Measurements from ENCODE around the gene CEP192.

DNA sequence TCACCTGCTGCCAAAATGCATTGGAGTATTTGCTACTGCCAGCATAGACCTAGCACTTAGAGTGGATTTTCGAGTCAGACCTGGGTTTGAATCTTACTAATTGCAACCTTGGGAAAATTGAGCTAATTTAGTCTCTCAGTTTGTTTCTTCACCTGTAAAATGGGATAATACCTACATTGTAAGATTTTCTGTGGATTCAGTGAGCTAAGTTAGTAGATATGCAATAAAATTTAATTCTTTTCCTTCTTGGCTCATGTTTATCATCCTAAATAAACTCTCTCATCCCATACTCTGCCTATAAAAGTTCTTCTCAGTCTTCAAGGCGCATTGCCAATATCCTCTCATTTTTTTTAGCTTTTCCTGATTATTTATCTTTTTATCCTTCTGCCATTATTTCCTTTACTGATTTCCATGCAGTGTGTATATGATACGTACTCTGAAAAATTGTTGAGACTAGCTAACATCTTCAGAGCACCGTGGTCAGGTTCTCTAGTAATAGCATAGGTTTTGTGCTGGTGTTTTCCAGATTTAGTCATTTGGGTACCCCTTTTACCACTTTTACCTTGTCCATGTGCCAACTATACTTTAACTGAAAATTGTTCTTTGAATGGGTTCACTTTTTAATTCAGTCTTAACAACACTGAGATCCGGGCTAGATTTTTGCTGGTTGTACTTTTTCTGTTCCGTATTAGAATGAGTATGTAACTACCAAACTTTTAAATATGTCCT is 7.3 kb downstream of the CEP192 start:
- TF ChIP-seq, protein P1, sequence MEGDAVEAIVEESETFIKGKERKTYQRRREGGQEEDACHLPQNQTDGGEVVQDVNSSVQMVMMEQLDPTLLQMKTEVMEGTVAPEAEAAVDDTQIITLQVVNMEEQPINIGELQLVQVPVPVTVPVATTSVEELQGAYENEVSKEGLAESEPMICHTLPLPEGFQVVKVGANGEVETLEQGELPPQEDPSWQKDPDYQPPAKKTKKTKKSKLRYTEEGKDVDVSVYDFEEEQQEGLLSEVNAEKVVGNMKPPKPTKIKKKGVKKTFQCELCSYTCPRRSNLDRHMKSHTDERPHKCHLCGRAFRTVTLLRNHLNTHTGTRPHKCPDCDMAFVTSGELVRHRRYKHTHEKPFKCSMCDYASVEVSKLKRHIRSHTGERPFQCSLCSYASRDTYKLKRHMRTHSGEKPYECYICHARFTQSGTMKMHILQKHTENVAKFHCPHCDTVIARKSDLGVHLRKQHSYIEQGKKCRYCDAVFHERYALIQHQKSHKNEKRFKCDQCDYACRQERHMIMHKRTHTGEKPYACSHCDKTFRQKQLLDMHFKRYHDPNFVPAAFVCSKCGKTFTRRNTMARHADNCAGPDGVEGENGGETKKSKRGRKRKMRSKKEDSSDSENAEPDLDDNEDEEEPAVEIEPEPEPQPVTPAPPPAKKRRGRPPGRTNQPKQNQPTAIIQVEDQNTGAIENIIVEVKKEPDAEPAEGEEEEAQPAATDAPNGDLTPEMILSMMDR (optimal IDR thresholded peaks at IDR 0.05 in 1 of 3, IDR thresholded peaks at IDR 0.05 in 1 of 3, conservative IDR thresholded peaks at IDR 0.05 in 1 of 3; ENCODE audit: extremely low read depth in 1 of 3, insufficient read depth in 2 of 3, low read length in 3 of 3), result no peak
- no peak for TF ChIP-seq EZH2 (IDR thresholded peaks at IDR 0.05; ENCODE audit: low read length)

Measured in keratinocyte (primary cell).